ENCODE measurements around the gene MANF. TPM values are rescaled to one million over a fixed set of nuclear protein-coding genes. Genes with fewer than 3 reads are reported as not detected.
"Not testable (repeated sequence)": the region's sequence is repeated elsewhere in the genome, so short reads cannot be mapped to it uniquely, and the experiment has no call there.

The MANF gene
- total and polyA plus RNA-seq, 4 donors, result 40.1 to 173 (median 86.7) TPM

DNA sequence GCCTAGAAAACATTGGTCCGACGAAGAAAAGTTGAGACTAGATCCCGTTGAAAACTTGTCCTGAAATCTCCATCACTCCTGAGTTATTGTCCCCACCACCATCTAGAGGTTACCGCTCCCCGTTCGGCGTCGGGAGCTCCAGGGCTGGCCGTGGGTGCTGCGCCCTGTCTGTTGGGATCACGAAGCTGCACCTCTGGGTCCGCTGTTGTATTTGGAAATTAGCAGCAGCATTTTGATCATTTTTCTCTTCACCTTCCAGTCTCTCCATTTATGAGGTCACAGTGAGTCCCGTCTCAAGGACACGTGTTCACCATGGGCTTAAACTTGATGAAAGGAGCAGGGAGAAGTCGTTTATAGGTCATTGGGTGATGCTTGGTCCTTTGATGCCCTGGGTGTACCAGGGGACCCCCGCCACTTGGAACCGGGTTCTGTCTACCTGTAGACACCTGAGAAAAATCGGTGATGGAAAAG, 565 bp downstream of the MANF start:
- Histone ChIP-seq H3K4me3 (peak overlapping the region; percentile 89), H3K9me3 (ENCODE audit: control insufficient read depth in 4 of 4, insufficient read depth in 3 of 4, low read length in 3 of 4) (no peaks in the 10 kb centered on the region), H3K4me1 (ENCODE audit: control insufficient read depth in 5 of 5, insufficient read depth in 5 of 5, low read length in 5 of 5) (peaks cover 0 to 39% (median 12%) of the 10 kb centered on the region in 5 donors), H3K36me3 (ENCODE audit: control insufficient read depth in 4 of 4, insufficient read depth in 4 of 4, low read length in 4 of 4) (peaks cover 5 to 23% (median 14%) of the 10 kb centered on the region in 4 donors), H3K27me3 (ENCODE audit: control insufficient read depth in 3 of 3, insufficient read depth in 3 of 3, low read length in 2 of 3) (no peaks in the 10 kb centered on the region), H3K9ac (ENCODE audit: insufficient read depth in 1 of 2, low read length in 2 of 2) (peak overlapping the region in 1 of 2 donors; percentile 82), H3K27ac (ENCODE audit: low read depth in 1 of 2, low read length in 1 of 2) (peak overlapping the region; percentile 33 to 81)
- DNase-seq (peak in 1 of 3 donors; percentile 9), ATAC-seq (ENCODE audit: insufficient read depth, low FRiP score) (no peak)
- TF ChIP-seq CTCF (IDR thresholded peaks at IDR 0.05; ENCODE audit: control extremely low read depth, extremely low read depth), result no peak
- WGBS, 2 donors, result 4 to 5% methylated on average over 18 of the region's 18 CpGs

- ATAC-seq (ENCODE audit: insufficient read depth, low FRiP score), result no peak
- peak in 1 of 3 donors; percentile 2 for DNase-seq
- WGBS, 2 donors, result 40 to 51% methylated on average over 8 of the region's 8 CpGs
- Histone ChIP-seq H3K9ac (ENCODE audit: insufficient read depth in 1 of 2, low read length in 2 of 2) (peak overlapping the region in 1 of 2 donors; percentile 82), H3K36me3 (ENCODE audit: control insufficient read depth in 4 of 4, insufficient read depth in 4 of 4, low read length in 4 of 4) (peaks cover 5 to 23% (median 14%) of the 10 kb centered on the region in 4 donors), H3K27ac (ENCODE audit: low read depth in 1 of 2, low read length in 1 of 2) (peak overlapping the region in 1 of 2 donors; percentile 52), H3K4me3 (peak overlapping the region; percentile 89), H3K4me1 (ENCODE audit: control insufficient read depth in 5 of 5, insufficient read depth in 5 of 5, low read length in 5 of 5) (peaks cover 0 to 41% (median 13%) of the 10 kb centered on the region in 5 donors), H3K9me3 (ENCODE audit: control insufficient read depth in 4 of 4, insufficient read depth in 3 of 4, low read length in 3 of 4) (no peaks in the 10 kb centered on the region), H3K27me3 (ENCODE audit: control insufficient read depth in 3 of 3, insufficient read depth in 3 of 3, low read length in 2 of 3) (no peaks in the 10 kb centered on the region)
- no peak for TF ChIP-seq CTCF (IDR thresholded peaks at IDR 0.05; ENCODE audit: control extremely low read depth, extremely low read depth)
Measured at GRCh38 chr3:51386159-51386851, 1.2 kb downstream of the MANF start.

DNA sequence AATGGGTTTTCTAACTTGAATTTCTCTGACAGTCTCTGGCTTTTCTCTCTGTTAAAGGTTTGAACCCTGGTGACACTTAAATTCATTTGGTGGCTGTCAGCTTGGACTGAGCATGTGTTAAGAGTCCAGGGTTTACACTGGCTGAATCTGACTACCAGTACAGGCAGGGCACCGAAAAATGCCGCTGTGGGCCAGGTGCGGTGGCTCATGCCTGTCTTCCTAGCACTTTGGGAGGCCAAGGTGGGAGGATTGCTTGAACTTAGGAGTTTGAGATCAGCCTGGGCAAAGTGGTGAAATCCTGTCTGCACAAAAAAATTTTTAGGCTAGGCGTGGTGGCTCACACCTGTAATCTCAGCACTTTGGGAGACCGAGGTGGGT, 1.8 kb downstream of the MANF start:
- peaks cover 0 to 41% (median 15%) of the 10 kb centered on the region in 5 donors for H3K4me1 ChIP-seq (ENCODE audit: control insufficient read depth in 5 of 5, insufficient read depth in 5 of 5, low read length in 5 of 5)
- H3K9ac ChIP-seq (ENCODE audit: insufficient read depth in 1 of 2, low read length in 2 of 2), result no peak overlapping the region
- no peak overlapping the region for H3K27ac ChIP-seq (ENCODE audit: low read depth in 1 of 2, low read length in 1 of 2)
- TF ChIP-seq CTCF (IDR thresholded peaks at IDR 0.05; ENCODE audit: control extremely low read depth, extremely low read depth), result no peak
- ATAC-seq (ENCODE audit: insufficient read depth, low FRiP score) (no peak), DNase-seq (peak in 1 of 3 donors; percentile 6)
- WGBS, 2 donors, result 90 to 93% methylated on average over 5 of the region's 5 CpGs
- H3K4me3 ChIP-seq, result no peak overlapping the region
- H3K36me3 ChIP-seq (ENCODE audit: control insufficient read depth in 4 of 4, insufficient read depth in 4 of 4, low read length in 4 of 4), result peaks cover 5 to 23% (median 14%) of the 10 kb centered on the region in 4 donors
- H3K27me3 ChIP-seq (ENCODE audit: control insufficient read depth in 3 of 3, insufficient read depth in 3 of 3, low read length in 2 of 3), result no peaks in the 10 kb centered on the region
- no peaks in the 10 kb centered on the region for H3K9me3 ChIP-seq (ENCODE audit: control insufficient read depth in 4 of 4, insufficient read depth in 3 of 4, low read length in 3 of 4)

- not testable (repeated sequence) for H3K9me3 ChIP-seq (ENCODE audit: control insufficient read depth in 4 of 4, insufficient read depth in 3 of 4, low read length in 3 of 4); H3K9ac ChIP-seq (ENCODE audit: insufficient read depth in 1 of 2, low read length in 2 of 2); H3K4me3 ChIP-seq; H3K27me3 ChIP-seq (ENCODE audit: control insufficient read depth in 3 of 3, insufficient read depth in 3 of 3, low read length in 2 of 3); ATAC-seq (ENCODE audit: insufficient read depth, low FRiP score)
- WGBS, 2 donors, result 47 to 62% methylated on average over 6 of the region's 6 CpGs
- peak in 1 of 3 donors; percentile 4 for DNase-seq
- peaks cover 5 to 27% (median 15%) of the 10 kb centered on the region in 4 donors for H3K36me3 ChIP-seq (ENCODE audit: control insufficient read depth in 4 of 4, insufficient read depth in 4 of 4, low read length in 4 of 4)
- peak overlapping the region in 1 of 2 donors; percentile 62 for H3K27ac ChIP-seq (ENCODE audit: low read depth in 1 of 2, low read length in 1 of 2)
- peaks cover 0 to 44% (median 19%) of the 10 kb centered on the region in 5 donors for H3K4me1 ChIP-seq (ENCODE audit: control insufficient read depth in 5 of 5, insufficient read depth in 5 of 5, low read length in 5 of 5)
Measured at GRCh38 chr3:51387281-51387680, 2.2 kb downstream of the MANF start.
